HL-60 (cell line): ENCODE data around the gene NDE1.

Experiments used
- CTCF ChIP-seq: IDR thresholded peaks from one replicate; pipeline ENCODE4 v1.5.1; 2011; ENCODE audit warnings: low read length, control low read depth, inconsistent platforms; ENCODE audit not compliant: insufficient read depth
- GABPA ChIP-seq: IDR thresholded peaks from 2 replicates; pipeline ENCODE4 v1.6.1; 2012; ENCODE audit warnings: low read depth
- POLR2AphosphoS5 ChIP-seq: IDR thresholded peaks from 2 replicates; pipeline ENCODE4 v1.6.1; 2012; ENCODE audit warnings: low read depth
- REST ChIP-seq: IDR thresholded peaks from 2 replicates; pipeline ENCODE4 v1.6.1; 2012; ENCODE audit warnings: low read depth; ENCODE audit not compliant: insufficient replicate concordance
- SPI1 ChIP-seq: IDR thresholded peaks from 2 replicates; pipeline ENCODE4 v1.6.1; 2012; ENCODE audit warnings: low read depth, mild to moderate bottlenecking, borderline replicate concordance

DNA sequence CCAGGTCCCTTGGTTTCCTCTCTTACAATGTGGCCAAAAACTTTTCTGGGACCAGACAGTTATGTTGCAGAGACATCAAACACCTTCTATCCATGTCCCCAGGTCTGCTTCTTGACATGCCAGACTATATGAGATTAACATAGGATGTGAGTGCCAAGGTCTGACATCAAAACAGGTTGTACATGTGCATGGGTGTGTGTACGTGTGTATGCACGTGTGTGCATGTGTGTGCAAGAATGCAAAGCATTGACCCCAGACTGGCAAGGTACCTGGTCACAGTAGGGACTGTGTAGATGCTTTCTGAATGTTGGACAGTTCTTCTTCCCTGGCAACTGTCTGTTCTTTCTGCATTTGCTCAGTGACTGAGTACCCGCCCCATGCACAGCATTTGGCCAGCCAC lies 85.6 kb downstream of the NDE1 start:
- TF ChIP-seq CTCF (no peak), REST (no peak), SPI1 (no peak), POLR2AphosphoS5 (no peak), GABPA (no peak)
